ENCODE results near the gene BBIP1.

DNA sequence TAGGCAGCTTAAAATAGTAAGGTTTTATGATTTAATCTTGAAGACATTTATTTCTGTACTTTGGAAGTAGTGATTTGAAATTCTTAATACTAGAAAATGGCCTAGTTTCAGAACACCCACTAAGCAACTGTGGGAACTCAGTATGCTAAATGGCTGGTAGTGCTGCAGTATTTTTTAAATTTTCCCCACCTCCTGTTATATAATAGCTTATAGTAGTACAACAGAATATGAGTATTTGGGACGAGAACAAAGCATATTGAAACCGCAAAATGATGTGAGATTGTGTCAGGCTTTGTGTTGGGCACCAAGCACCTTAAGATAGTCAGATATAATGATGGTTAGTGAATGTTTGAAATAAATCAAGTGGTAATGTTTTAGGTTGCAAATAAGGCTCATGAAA, 8.5 kb upstream of the BBIP1 start:
- TF ChIP-seq, protein P1, sequence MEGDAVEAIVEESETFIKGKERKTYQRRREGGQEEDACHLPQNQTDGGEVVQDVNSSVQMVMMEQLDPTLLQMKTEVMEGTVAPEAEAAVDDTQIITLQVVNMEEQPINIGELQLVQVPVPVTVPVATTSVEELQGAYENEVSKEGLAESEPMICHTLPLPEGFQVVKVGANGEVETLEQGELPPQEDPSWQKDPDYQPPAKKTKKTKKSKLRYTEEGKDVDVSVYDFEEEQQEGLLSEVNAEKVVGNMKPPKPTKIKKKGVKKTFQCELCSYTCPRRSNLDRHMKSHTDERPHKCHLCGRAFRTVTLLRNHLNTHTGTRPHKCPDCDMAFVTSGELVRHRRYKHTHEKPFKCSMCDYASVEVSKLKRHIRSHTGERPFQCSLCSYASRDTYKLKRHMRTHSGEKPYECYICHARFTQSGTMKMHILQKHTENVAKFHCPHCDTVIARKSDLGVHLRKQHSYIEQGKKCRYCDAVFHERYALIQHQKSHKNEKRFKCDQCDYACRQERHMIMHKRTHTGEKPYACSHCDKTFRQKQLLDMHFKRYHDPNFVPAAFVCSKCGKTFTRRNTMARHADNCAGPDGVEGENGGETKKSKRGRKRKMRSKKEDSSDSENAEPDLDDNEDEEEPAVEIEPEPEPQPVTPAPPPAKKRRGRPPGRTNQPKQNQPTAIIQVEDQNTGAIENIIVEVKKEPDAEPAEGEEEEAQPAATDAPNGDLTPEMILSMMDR (conservative IDR thresholded peaks at IDR 0.05; ENCODE audit: low read depth, low read length): no peak
- no peak for TF ChIP-seq EZH2phosphoT487 (IDR thresholded peaks at IDR 0.05; ENCODE audit: borderline replicate concordance, low read length)

All from PC-3 (cell line).